ENCODE data around the gene PLCL2.

- TF ChIP-seq CTCF (IDR thresholded peaks at IDR 0.05), result no peak
- TF ChIP-seq POLR2AphosphoS5 (IDR thresholded peaks at IDR 0.05), result no peak
- TF ChIP-seq POLR2A (IDR thresholded peaks at IDR 0.05), result no peak
Measured at GRCh38 chr3:16908896-16909295, 24.1 kb downstream of the PLCL2 start.
